Central memory CD8-positive, alpha-beta T cell (primary cell): Measurements from ENCODE around the gene ZKSCAN8.

Experiments
- ATAC-seq: fragments of 150-1000 bp; cut with Tn5 transposase; replicated peaks from 2 replicates; pipeline ENCODE4 v1.10.0; 2022; ENCODE audit warnings: mild to moderate bottlenecking, moderate FRiP score, moderate number of reproducible peaks; ENCODE audit not compliant: poor library complexity, severe bottlenecking; ENCODE audit errors: extremely low read depth
- DNase-seq, 2 donors: peaks; one replicate each; pipeline ENCODE4 v3.0.0; 2021; ENCODE audit warnings: low spot score in 2 of 2
- H3K27ac Mint-ChIP-seq: one replicate; pipeline ENCODE4 v1.8.0; 2022; ENCODE audit warnings: low read depth, mild to moderate bottlenecking, moderate library complexity, mixed read lengths
- H3K27me3 Mint-ChIP-seq: one replicate; pipeline ENCODE4 v1.8.0; 2022; ENCODE audit warnings: mixed read lengths
- H3K36me3 Mint-ChIP-seq: one replicate; pipeline ENCODE4 v1.8.0; 2022; ENCODE audit warnings: mild to moderate bottlenecking, moderate library complexity, mixed read lengths; ENCODE audit not compliant: insufficient read depth
- H3K4me1 Mint-ChIP-seq: one replicate; pipeline ENCODE4 v1.8.0; 2022; ENCODE audit warnings: mixed read lengths
- H3K4me3 Mint-ChIP-seq: one replicate; pipeline ENCODE4 v1.8.0; 2022; ENCODE audit warnings: mild to moderate bottlenecking, moderate library complexity, mixed read lengths
- H3K9me3 Mint-ChIP-seq: one replicate; pipeline ENCODE4 v1.8.0; 2022; ENCODE audit warnings: mixed read lengths

ZKSCAN8 gene

DNA sequence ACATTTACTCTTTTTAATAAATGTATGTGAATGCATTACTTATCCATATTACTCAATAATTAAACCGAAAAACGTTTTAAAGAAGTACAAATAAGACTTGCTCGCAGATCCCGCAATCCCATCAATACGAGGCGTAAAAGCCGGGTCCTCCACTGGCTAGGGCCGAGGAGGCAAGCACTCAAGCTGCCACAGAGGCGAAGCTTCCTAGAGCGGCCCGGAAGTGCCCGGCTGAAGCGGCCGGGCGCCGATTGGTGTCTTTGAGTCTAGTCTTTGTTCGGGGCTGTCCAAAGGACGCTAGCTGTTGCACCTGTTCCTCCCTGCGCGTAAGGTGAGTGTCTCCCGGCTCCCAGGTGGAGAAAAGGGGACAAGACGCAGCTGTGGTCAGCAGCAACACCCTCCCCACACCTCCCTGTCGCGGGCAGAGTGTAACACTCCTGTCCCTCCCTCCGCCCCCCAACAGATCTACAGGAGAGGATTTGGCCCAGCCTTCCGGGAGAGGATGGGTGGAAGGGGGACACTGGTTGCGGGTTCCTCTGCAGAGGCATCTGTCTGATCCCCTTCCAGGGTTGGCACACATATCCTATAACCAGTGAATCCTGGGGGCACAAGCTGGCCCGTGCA, 17.2 kb upstream of the ZKSCAN8 start, which contains the start of gene ZSCAN16:
ZSCAN16 (plus strand) TSS at position 260 of the 621 bp plus-strand sequence. CDS start 835 bp downstream, outside the sequence.
- H3K4me3 Mint-ChIP-seq: peak within 1 kb of the TSS; percentile 88

DNA sequence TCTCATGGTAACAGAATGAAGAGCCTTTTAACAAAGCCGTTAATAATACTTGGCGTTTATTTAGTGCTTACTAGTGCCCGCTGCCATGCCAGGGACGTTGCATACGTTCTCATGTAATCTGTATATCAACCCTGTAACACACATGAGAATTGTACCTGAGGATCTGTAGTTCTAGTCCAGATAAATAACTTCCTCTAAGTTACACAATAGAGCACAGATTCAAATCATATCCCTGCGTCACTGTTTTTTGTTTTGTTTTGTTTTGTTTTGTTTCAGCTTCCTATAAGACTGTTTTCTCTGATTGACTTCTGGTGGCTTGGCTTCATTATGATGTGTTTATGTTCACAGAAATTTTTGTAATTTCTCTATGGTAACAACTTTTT, 16.7 kb upstream of the ZKSCAN8 start:
- no peaks in the 10 kb centered on the region for H3K9me3 Mint-ChIP-seq
- peak overlapping the region; percentile 88 for H3K4me3 Mint-ChIP-seq
- ATAC-seq: peak; percentile 71
- peaks cover 45% of the 10 kb centered on the region for H3K4me1 Mint-ChIP-seq
- no peak for DNase-seq
- peak overlapping the region; percentile 91 for H3K27ac Mint-ChIP-seq
- H3K27me3 Mint-ChIP-seq: no peaks in the 10 kb centered on the region
- H3K36me3 Mint-ChIP-seq: peaks cover 41% of the 10 kb centered on the region

More for the DNA sequence above, 17.2 kb upstream of the ZKSCAN8 start, which contains the start of gene ZSCAN16:
- Mint-ChIP-seq H3K27ac (peak within 1 kb of the TSS; percentile 91), H3K27me3 (no peaks in the 10 kb centered on the region), H3K36me3 (peaks cover 42% of the 10 kb centered on the region), H3K4me1 (peaks cover 43% of the 10 kb centered on the region), H3K9me3 (no peaks in the 10 kb centered on the region)
- DNase-seq (peak; percentile 55 to 63), ATAC-seq (peak; percentile 83)

DNA sequence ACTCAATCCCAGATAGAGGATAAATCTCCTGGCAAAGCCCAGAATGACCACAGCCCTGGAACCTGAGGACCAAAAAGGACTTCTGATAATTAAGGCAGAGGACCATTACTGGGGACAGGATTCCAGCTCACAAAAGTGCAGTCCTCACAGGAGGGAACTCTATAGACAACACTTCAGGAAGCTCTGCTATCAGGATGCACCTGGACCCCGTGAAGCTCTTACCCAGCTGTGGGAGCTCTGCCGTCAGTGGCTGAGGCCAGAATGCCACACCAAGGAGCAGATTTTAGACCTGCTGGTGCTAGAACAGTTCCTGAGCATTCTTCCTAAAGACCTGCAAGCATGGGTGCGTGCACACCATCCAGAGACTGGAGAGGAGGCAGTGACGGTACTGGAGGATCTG, 16.3 kb upstream of the ZKSCAN8 start:
- Mint-ChIP-seq H3K36me3 (peaks cover 40% of the 10 kb centered on the region), H3K27me3 (no peaks in the 10 kb centered on the region), H3K9me3 (no peaks in the 10 kb centered on the region), H3K27ac (peak overlapping the region; percentile 91), H3K4me1 (peaks cover 45% of the 10 kb centered on the region), H3K4me3 (peak overlapping the region; percentile 88)
- no peak for DNase-seq
- peak; percentile 5 for ATAC-seq

- H3K36me3 Mint-ChIP-seq: peaks cover 28% of the 10 kb centered on the region
- H3K4me3 Mint-ChIP-seq: no peak overlapping the region
- peaks cover 60% of the 10 kb centered on the region for H3K4me1 Mint-ChIP-seq
- DNase-seq (no peak), ATAC-seq (no peak)
- H3K27me3 Mint-ChIP-seq: no peaks in the 10 kb centered on the region
- no peak overlapping the region for H3K27ac Mint-ChIP-seq
- H3K9me3 Mint-ChIP-seq: no peaks in the 10 kb centered on the region
Measured at GRCh38 chr6:28134015-28134414, 7.7 kb upstream of the ZKSCAN8 start.

DNA sequence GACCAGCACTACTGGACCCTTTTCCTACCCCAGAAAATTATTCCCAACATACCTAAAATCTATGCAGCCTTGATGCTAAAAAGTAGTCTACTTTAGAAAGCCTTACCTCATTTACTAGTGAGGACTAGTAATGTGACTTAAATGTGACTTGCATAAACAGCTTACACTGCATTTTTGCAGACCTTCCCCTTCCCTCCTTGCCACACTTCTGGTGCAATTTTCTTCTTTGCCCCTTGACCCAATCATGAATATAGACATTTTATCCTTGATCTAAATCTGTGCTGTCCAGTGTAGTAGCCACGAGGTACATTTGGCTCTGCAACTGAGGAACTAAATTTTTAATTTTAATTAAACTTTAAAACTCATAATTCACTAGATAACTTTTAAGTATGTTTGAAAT, 7.0 kb upstream of the ZKSCAN8 start:
- no peaks in the 10 kb centered on the region for H3K9me3 Mint-ChIP-seq
- no peak overlapping the region for H3K4me3 Mint-ChIP-seq
- no peaks in the 10 kb centered on the region for H3K27me3 Mint-ChIP-seq
- DNase-seq (no peak), ATAC-seq (no peak)
- no peak overlapping the region for H3K27ac Mint-ChIP-seq
- peaks cover 53% of the 10 kb centered on the region for H3K4me1 Mint-ChIP-seq
- H3K36me3 Mint-ChIP-seq: peaks cover 21% of the 10 kb centered on the region

- H3K9me3 Mint-ChIP-seq: no peaks in the 10 kb centered on the region
- no peaks in the 10 kb centered on the region for H3K27me3 Mint-ChIP-seq
- H3K27ac Mint-ChIP-seq: peak overlapping the region; percentile 100
- ATAC-seq (no peak), DNase-seq (no peak)
- peak overlapping the region; percentile 97 for H3K4me3 Mint-ChIP-seq
- peaks cover 17% of the 10 kb centered on the region for H3K36me3 Mint-ChIP-seq
- H3K4me1 Mint-ChIP-seq: peaks cover 56% of the 10 kb centered on the region
Measured at GRCh38 chr6:28135393-28135792, 6.3 kb upstream of the ZKSCAN8 start.

- Mint-ChIP-seq H3K4me3 (peak overlapping the region; percentile 97), H3K27me3 (no peaks in the 10 kb centered on the region), H3K9me3 (no peaks in the 10 kb centered on the region), H3K36me3 (peaks cover 21% of the 10 kb centered on the region), H3K4me1 (peaks cover 66% of the 10 kb centered on the region), H3K27ac (peak overlapping the region; percentile 100)
- ATAC-seq: peak; percentile 53
- peak; percentile 65 to 66 for DNase-seq
Measured at GRCh38 chr6:28136585-28137504, 4.8 kb upstream of the ZKSCAN8 start.

- Mint-ChIP-seq H3K4me3 (peak overlapping the region; percentile 97), H3K4me1 (peaks cover 71% of the 10 kb centered on the region), H3K9me3 (no peaks in the 10 kb centered on the region), H3K36me3 (peaks cover 23% of the 10 kb centered on the region), H3K27ac (peak overlapping the region; percentile 100), H3K27me3 (no peaks in the 10 kb centered on the region)
- ATAC-seq: peak; percentile 56
- no peak for DNase-seq
Measured at GRCh38 chr6:28137505-28137981, 4.1 kb upstream of the ZKSCAN8 start.

- Mint-ChIP-seq H3K36me3 (peaks cover 32% of the 10 kb centered on the region), H3K4me1 (peaks cover 69% of the 10 kb centered on the region), H3K27me3 (no peaks in the 10 kb centered on the region), H3K4me3 (peak overlapping the region; percentile 96), H3K9me3 (no peaks in the 10 kb centered on the region), H3K27ac (peak overlapping the region; percentile 10)
- DNase-seq: no peak
- no peak for ATAC-seq
Measured at GRCh38 chr6:28139860-28140543, 1.7 kb upstream of the ZKSCAN8 start.

DNA sequence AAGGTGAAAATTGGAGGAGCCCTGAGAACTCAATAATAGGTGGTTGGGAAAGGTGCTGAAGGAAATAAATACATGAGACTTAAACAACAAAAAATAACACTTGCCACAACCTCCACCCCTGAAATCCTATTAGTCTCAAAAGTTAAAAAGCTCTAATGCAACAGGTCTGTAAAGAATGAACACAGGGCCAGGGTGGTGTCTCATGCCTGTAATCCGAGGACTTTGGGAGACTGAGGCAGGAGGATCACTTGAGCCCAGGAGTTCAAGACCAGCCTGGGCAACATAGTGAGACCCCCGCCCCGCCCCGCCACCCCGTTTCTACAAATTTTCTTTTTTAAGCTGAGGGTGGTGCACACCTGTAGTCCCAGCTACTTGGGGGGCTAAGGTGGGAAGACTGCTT, 1.1 kb upstream of the ZKSCAN8 start:
- DNase-seq (no peak), ATAC-seq (no peak)
- H3K9me3 Mint-ChIP-seq: no peaks in the 10 kb centered on the region
- peaks cover 69% of the 10 kb centered on the region for H3K4me1 Mint-ChIP-seq
- H3K27me3 Mint-ChIP-seq: no peaks in the 10 kb centered on the region
- peaks cover 33% of the 10 kb centered on the region for H3K36me3 Mint-ChIP-seq
- peak overlapping the region; percentile 10 for H3K27ac Mint-ChIP-seq
- H3K4me3 Mint-ChIP-seq: peak overlapping the region; percentile 96

GRCh38 chr6:28142446-28142845, 763 bp downstream of the ZKSCAN8 start:
- ATAC-seq (no peak), DNase-seq (no peak)
- H3K4me1 Mint-ChIP-seq: peaks cover 58% of the 10 kb centered on the region

GRCh38 chr6:28145231-28145630, 3.5 kb downstream of the ZKSCAN8 start:
- Mint-ChIP-seq H3K4me1 (peaks cover 67% of the 10 kb centered on the region), H3K36me3 (peaks cover 44% of the 10 kb centered on the region), H3K4me3 (no peak overlapping the region)

More at GRCh38 chr6:28142446-28142845, 763 bp downstream of the ZKSCAN8 start:
- H3K9me3 Mint-ChIP-seq: no peaks in the 10 kb centered on the region
- peaks cover 26% of the 10 kb centered on the region for H3K36me3 Mint-ChIP-seq
- H3K27me3 Mint-ChIP-seq: no peaks in the 10 kb centered on the region
- peak overlapping the region; percentile 95 for H3K27ac Mint-ChIP-seq
- peak overlapping the region; percentile 96 for H3K4me3 Mint-ChIP-seq

More at GRCh38 chr6:28145231-28145630, 3.5 kb downstream of the ZKSCAN8 start:
- H3K27me3 Mint-ChIP-seq: no peaks in the 10 kb centered on the region
- no peaks in the 10 kb centered on the region for H3K9me3 Mint-ChIP-seq
- ATAC-seq (no peak), DNase-seq (no peak)
- no peak overlapping the region for H3K27ac Mint-ChIP-seq
